Right lobe of liver (tissue), 4 donors: Measurements from ENCODE around the gene REXO1.

ENCODE experiments used
- CTCF ChIP-seq, 4 donors: fragments of 200-600 bp in 3 of 4; fragments of 450-650 bp in 1 of 4; IDR thresholded peaks; one replicate each; pipeline versions ENCODE4 v1.5.1 to v1.8.0; 2016 to 2022; ENCODE audit warnings: antibody characterized with exemption in 4 of 4, mild to moderate bottlenecking in 2 of 4
- POLR2A ChIP-seq: fragments of 450-650 bp; IDR thresholded peaks from one replicate; pipeline ENCODE4 v1.6.1; 2017; ENCODE audit warnings: antibody characterized with exemption, mild to moderate bottlenecking
- donor health status: DM: no; HTN: no; CAD: no.
- donor health status: DM: no; HTN: no; CAD: no.
- donor health status: DM: no; HTN: yes; CAD: no.

GRCh38 chr19:1782521-1782920 is 65.8 kb downstream of the REXO1 start:
- TF ChIP-seq CTCF (IDR thresholded peaks at IDR 0.05): no peak
- TF ChIP-seq POLR2A: no peak
